ENCODE results near the gene GAPDHS. TPM values are rescaled to one million over a fixed set of nuclear protein-coding genes. Genes with fewer than 3 reads are reported as not detected.

GAPDHS gene
- total and polyA plus RNA-seq, 2 of the 13 experiments (the other 11 are each of a cell fraction or from before 2014, with no cell fraction given) = not detected

DNA sequence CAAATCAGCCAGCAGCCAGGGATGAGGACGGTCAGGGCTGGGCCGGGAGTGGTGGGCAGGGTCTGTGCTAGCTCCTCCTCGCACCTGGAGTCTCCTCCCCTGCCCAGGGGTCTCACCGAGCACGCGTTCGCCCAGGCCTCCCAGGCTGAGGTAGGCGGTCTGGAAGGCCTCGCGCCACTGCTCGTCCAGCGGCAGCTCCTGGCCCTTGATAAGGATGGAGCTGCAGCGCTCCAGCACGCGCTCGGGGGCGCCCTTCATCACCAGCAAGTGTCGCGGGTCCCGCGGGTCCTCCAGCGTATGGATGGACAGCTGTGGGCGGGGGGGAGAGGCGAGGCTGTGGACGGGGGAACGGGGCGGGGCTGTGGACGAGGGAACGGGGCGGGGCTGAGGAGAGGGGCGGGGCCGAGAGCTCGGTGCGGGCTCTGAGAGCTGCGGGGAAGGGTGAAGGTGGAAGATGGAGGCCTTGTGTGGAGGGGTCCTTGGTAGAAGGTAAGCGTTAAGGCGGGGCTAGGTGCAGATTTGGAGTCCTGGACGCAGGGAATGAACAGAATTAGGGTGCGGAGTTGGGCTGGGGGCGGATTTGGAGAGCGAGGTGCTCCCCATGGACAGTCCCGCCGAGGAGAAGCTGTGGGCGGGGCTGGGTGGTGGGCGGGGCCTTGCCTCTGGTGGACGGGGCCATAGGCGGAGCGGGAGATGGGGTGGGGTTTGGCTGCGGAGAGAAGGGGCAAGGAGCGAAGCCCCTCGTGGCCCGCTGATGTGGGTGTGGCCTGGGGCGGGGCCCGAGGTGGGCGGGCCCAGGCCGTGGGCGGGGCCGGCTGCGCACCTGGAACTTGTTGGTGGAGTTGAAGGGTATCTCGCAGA is 24.5 kb downstream of the GAPDHS start (continued):
- TF ChIP-seq SIX1 (CRISPR knock-in tag; IDR thresholded peaks at IDR 0.05; ENCODE audit: borderline replicate concordance) (no peak), ZNF20 (CRISPR knock-in tag; IDR thresholded peaks at IDR 0.05) (no peak), SP140L (CRISPR knock-in tag; IDR thresholded peaks at IDR 0.05; ENCODE audit: borderline replicate concordance) (no peak), MTA1 (CRISPR knock-in tag; IDR thresholded peaks at IDR 0.05; ENCODE audit: borderline replicate concordance) (0 out of 2 replicates have a peak, but pooled peaks have one; percentile 19), ZNF547 (CRISPR knock-in tag; IDR thresholded peaks at IDR 0.05) (no peak), GABPB1 (CRISPR knock-in tag; IDR thresholded peaks at IDR 0.05) (peak; percentile 24; the same call in 1 of the 2 replicates), RELA (CRISPR knock-in tag; IDR thresholded peaks at IDR 0.05) (no peak), REST (IDR thresholded peaks at IDR 0.05; ENCODE audit: borderline replicate concordance in 1 of 2, low read depth in 1 of 2, low read length in 2 of 2) (no peak), TAF1 (CRISPR knock-in tag; IDR thresholded peaks at IDR 0.05) (no peak), PREB (CRISPR knock-in tag; IDR thresholded peaks at IDR 0.05) (no peak), ZFX (CRISPR knock-in tag; IDR thresholded peaks at IDR 0.05; ENCODE audit: low read depth) (peak; percentile 63), STAG1 (CRISPR knock-in tag; IDR thresholded peaks at IDR 0.05) (peak; percentile 41; the same call in 1 of the 2 replicates), ZNF841 (CRISPR knock-in tag; IDR thresholded peaks at IDR 0.05; ENCODE audit: borderline replicate concordance) (no peak), SRY (CRISPR knock-in tag; IDR thresholded peaks at IDR 0.05) (no peak)
- TF ChIP-seq, protein P1, sequence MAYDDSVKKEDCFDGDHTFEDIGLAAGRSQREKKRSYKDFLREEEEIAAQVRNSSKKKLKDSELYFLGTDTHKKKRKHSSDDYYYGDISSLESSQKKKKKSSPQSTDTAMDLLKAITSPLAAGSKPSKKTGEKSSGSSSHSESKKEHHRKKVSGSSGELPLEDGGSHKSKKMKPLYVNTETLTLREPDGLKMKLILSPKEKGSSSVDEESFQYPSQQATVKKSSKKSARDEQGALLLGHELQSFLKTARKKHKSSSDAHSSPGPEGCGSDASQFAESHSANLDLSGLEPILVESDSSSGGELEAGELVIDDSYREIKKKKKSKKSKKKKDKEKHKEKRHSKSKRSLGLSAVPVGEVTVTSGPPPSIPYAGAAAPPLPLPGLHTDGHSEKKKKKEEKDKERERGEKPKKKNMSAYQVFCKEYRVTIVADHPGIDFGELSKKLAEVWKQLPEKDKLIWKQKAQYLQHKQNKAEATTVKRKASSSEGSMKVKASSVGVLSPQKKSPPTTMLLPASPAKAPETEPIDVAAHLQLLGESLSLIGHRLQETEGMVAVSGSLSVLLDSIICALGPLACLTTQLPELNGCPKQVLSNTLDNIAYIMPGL (CRISPR knock-in tag; IDR thresholded peaks at IDR 0.05; ENCODE audit: borderline replicate concordance in 1 of 2, low read depth in 1 of 2) = 0 out of 4 replicates have a peak, but pooled peaks of 1 of the 2 experiments have one; percentile 23
- TF ChIP-seq, protein P2, sequence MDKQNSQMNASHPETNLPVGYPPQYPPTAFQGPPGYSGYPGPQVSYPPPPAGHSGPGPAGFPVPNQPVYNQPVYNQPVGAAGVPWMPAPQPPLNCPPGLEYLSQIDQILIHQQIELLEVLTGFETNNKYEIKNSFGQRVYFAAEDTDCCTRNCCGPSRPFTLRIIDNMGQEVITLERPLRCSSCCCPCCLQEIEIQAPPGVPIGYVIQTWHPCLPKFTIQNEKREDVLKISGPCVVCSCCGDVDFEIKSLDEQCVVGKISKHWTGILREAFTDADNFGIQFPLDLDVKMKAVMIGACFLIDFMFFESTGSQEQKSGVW (CRISPR knock-in tag; IDR thresholded peaks at IDR 0.05; ENCODE audit: borderline replicate concordance) = no peak
- TF ChIP-seq, protein P3, sequence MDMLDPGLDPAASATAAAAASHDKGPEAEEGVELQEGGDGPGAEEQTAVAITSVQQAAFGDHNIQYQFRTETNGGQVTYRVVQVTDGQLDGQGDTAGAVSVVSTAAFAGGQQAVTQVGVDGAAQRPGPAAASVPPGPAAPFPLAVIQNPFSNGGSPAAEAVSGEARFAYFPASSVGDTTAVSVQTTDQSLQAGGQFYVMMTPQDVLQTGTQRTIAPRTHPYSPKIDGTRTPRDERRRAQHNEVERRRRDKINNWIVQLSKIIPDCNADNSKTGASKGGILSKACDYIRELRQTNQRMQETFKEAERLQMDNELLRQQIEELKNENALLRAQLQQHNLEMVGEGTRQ (IDR thresholded peaks at IDR 0.05; ENCODE audit: low read depth, low read length) = no peak
- TF ChIP-seq, protein P3 (CRISPR knock-in tag; IDR thresholded peaks at IDR 0.05; ENCODE audit: borderline replicate concordance) = no peak
